ENCODE results near the gene LRIT1. TPM values are rescaled to one million over a fixed set of nuclear protein-coding genes. Genes with fewer than 3 reads are reported as not detected.
A peak's percentile ranks its signal among the peaks of the same experiment; 100 is the strongest.

LRIT1 gene
- total RNA-seq, 1 donor from 2014 or later: not detected

DNA sequence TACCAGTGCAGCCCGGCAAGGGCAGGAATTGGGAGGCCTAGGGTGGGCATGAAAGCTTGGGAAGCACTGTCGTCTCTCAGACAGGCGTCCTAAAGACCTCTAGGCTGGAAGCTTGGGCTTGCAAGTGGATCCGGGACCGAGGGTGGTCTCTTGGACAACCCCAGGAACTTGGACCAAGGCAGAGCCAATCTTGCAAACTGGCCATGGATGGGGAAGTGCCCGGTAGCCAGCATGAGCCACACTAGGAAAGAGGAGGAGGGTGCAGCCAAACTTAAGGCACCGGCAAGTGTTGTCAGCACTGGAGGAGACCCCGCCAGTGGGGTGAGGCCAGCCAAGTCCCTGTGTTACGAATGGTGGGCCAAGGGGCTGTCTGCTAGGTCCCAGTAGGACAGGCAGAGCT, 24.5 kb downstream of the LRIT1 start:
- no peaks in the 10 kb centered on the region for H3K9me3 ChIP-seq
- H3K4me3 ChIP-seq: no peak overlapping the region
- H3K27me3 ChIP-seq: no peaks in the 10 kb centered on the region
- no peak for DNase-seq (ENCODE audit: low spot score in 2 of 2)
- intact Hi-C loops (cut with DNase I): no loop called here
- H3K36me3 ChIP-seq: no peaks in the 10 kb centered on the region
- H3K27ac ChIP-seq: no peak overlapping the region
- no peaks in the 10 kb centered on the region for H3K4me1 ChIP-seq
- TF ChIP-seq, protein P1, sequence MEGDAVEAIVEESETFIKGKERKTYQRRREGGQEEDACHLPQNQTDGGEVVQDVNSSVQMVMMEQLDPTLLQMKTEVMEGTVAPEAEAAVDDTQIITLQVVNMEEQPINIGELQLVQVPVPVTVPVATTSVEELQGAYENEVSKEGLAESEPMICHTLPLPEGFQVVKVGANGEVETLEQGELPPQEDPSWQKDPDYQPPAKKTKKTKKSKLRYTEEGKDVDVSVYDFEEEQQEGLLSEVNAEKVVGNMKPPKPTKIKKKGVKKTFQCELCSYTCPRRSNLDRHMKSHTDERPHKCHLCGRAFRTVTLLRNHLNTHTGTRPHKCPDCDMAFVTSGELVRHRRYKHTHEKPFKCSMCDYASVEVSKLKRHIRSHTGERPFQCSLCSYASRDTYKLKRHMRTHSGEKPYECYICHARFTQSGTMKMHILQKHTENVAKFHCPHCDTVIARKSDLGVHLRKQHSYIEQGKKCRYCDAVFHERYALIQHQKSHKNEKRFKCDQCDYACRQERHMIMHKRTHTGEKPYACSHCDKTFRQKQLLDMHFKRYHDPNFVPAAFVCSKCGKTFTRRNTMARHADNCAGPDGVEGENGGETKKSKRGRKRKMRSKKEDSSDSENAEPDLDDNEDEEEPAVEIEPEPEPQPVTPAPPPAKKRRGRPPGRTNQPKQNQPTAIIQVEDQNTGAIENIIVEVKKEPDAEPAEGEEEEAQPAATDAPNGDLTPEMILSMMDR (IDR thresholded peaks at IDR 0.05): no peak

DNA sequence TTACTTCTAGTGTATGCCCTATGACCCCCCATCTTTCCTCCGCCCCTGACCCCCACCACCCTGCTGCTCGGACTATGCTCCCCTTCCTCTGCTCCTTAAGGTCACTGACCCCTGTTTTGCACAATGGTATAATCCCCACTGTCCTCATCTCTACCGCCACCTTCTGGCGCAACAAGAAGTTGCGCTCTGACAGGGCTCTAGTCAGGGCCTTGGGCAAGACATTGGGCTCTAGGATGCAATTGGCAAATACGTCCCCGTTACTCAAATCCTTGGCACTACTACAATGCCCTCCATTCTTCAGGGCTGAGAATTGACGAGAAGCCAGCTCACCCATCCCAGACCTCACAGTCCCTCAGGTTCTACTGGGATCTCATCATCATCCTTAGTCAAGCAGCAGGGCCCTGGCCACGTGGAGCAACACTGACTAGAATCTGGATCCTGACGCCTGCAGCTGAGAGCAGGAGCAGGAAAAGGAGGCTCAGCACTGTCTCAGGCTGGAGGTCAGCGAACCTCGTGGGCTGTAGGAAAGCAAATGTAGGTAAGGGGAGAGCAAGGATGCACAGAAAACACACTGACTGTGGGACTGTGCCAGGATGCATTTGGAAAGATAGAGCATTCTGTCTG, 26.6 kb downstream of the LRIT1 start:
- Histone ChIP-seq H3K27me3 (no peaks in the 10 kb centered on the region), H3K4me1 (no peaks in the 10 kb centered on the region), H3K4me3 (no peak overlapping the region), H3K9me3 (no peaks in the 10 kb centered on the region), H3K27ac (no peak overlapping the region), H3K36me3 (no peaks in the 10 kb centered on the region)
- TF ChIP-seq, protein P1 (IDR thresholded peaks at IDR 0.05): peak in 1 of 3 experiments; percentile 8
- DNase-seq (ENCODE audit: low spot score in 2 of 2): peak in 1 of 2 donors; percentile 28
- intact Hi-C loops (cut with DNase I): no loop called here

DNA sequence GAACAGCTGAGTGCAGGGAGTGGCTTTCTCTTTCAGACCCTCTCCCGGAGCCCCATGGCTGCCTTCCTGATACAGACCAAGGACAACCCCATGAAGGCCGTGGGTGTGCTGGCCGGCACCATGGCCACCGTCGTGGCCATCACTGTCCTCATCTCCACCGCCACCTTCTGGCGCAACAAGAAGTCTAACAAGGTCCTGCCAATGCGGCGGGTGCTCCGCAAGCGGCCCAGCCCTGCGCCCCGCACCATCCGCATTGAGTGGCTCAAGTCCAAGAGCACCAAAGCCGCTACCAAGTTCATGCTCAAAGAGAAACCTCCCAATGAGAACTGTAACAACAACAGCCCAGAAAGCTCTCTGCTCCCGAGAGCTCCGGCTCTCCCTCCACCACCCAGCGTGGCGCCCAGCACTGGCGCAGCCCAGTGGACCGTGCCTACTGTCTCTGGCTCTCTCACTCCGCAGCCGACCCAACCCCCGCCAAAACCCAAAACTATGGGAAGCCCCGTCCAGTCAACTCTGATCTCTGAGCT, 27.2 kb downstream of the LRIT1 start:
- intact Hi-C loops (cut with DNase I): no loop called here
- H3K9me3 ChIP-seq: no peaks in the 10 kb centered on the region
- no peak overlapping the region for H3K4me3 ChIP-seq
- H3K4me1 ChIP-seq: no peaks in the 10 kb centered on the region
- no peaks in the 10 kb centered on the region for H3K36me3 ChIP-seq
- no peaks in the 10 kb centered on the region for H3K27me3 ChIP-seq
- TF ChIP-seq, protein P1 (IDR thresholded peaks at IDR 0.05): no peak
- DNase-seq (ENCODE audit: low spot score in 2 of 2): peak in 1 of 2 donors; percentile 41
- no peak overlapping the region for H3K27ac ChIP-seq

DNA sequence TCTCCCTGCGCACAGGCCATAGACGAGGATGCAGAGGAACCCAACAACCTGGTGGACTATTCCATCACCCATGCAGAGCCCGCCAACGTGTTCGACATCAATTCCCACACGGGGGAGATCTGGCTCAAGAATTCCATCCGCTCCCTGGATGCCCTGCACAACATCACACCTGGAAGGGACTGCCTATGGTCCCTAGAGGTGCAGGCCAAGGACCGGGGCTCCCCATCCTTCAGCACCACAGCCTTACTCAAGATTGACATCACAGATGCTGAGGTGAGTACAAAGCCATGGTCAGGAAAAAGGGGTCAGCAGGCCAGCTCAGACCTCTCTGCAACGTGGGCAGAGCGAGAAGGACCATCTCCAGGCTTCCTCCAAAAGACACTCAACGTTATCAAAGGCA, 28.3 kb downstream of the LRIT1 start:
- TF ChIP-seq, protein P1 (IDR thresholded peaks at IDR 0.05): no peak
- peak in 1 of 2 donors; percentile 38 for DNase-seq (ENCODE audit: low spot score in 2 of 2)
- H3K27me3 ChIP-seq: no peaks in the 10 kb centered on the region
- H3K27ac ChIP-seq: no peak overlapping the region
- intact Hi-C loops (cut with DNase I): no loop called here
- H3K9me3 ChIP-seq: no peaks in the 10 kb centered on the region
- no peaks in the 10 kb centered on the region for H3K4me1 ChIP-seq
- H3K36me3 ChIP-seq: no peaks in the 10 kb centered on the region
- no peak overlapping the region for H3K4me3 ChIP-seq

DNA sequence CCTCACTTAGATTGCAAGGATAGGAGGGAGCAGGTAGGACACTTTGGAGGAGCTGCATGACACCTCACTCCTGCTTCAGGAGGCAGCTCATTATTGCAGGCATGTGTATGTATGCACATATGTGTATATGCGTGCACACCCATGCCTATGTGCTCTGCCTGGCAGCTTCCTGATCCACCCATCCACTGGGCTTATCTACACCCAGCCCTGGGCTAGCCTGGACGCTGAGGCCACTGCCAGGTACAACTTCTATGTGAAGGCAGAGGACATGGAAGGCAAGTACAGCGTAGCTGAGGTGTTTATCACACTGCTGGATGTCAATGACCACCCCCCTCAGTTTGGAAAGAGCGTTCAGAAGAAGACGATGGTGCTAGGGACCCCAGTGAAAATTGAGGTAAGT, 29.3 kb downstream of the LRIT1 start:
- no peaks in the 10 kb centered on the region for H3K9me3 ChIP-seq

More for the DNA sequence above, 29.3 kb downstream of the LRIT1 start:
- no peak overlapping the region for H3K4me3 ChIP-seq
- intact Hi-C loops (cut with DNase I): no loop called here
- peak in 1 of 2 donors; percentile 44 for DNase-seq (ENCODE audit: low spot score in 2 of 2)
- no peak overlapping the region for H3K27ac ChIP-seq
- no peaks in the 10 kb centered on the region for H3K27me3 ChIP-seq
- TF ChIP-seq, protein P1 (IDR thresholded peaks at IDR 0.05): no peak
- H3K36me3 ChIP-seq: no peaks in the 10 kb centered on the region
- no peaks in the 10 kb centered on the region for H3K4me1 ChIP-seq

Data from ascending aorta (tissue), 2 donors.